GM10847 (cell line): ENCODE data around the gene SNX20.

Experiments used
- POLR2A ChIP-seq: IDR thresholded peaks from 2 replicates; pipeline ENCODE4 v1.6.1; 2011; ENCODE audit not compliant: insufficient read length; ENCODE audit errors: extremely low read depth

SNX20 gene

GRCh38 chr16:50681021-50681885 is at the start of gene SNX20:
TSS of gene SNX20 (minus strand) at chr16:50681312. CDS start at chr16:50677526, 3,786 bp downstream.
- peak; percentile 53 for TF ChIP-seq POLR2A

GRCh38 chr16:50724306-50724705 is 43.2 kb upstream of the SNX20 start:
- no peak for TF ChIP-seq POLR2A

GRCh38 chr16:50722960-50723359 is 41.8 kb upstream of the SNX20 start:
- no peak for TF ChIP-seq POLR2A

- no peak for TF ChIP-seq POLR2A
Measured at GRCh38 chr16:50722405-50722737, 41.3 kb upstream of the SNX20 start.

GRCh38 chr16:50721549-50722404 is 40.7 kb upstream of the SNX20 start:
- no peak for TF ChIP-seq POLR2A

- TF ChIP-seq POLR2A, result no peak
Measured at GRCh38 chr16:50719401-50720337, 38.6 kb upstream of the SNX20 start.

GRCh38 chr16:50718761-50719400 is 37.8 kb upstream of the SNX20 start:
- no peak for TF ChIP-seq POLR2A

- TF ChIP-seq POLR2A, result no peak
Measured at GRCh38 chr16:50718061-50718760, 37.1 kb upstream of the SNX20 start.

- no peak for TF ChIP-seq POLR2A
Measured at GRCh38 chr16:50717494-50717893, 36.4 kb upstream of the SNX20 start.

GRCh38 chr16:50717091-50717490 is 36.0 kb upstream of the SNX20 start:
- no peak for TF ChIP-seq POLR2A

GRCh38 chr16:50712956-50713355 is 31.8 kb upstream of the SNX20 start:
- no peak for TF ChIP-seq POLR2A

GRCh38 chr16:50712560-50712898 is 31.4 kb upstream of the SNX20 start:
- TF ChIP-seq POLR2A, result no peak

- TF ChIP-seq POLR2A, result no peak
Measured at GRCh38 chr16:50711862-50712559, 30.9 kb upstream of the SNX20 start.
